CD4-positive, alpha-beta T cell (primary cell): ENCODE measurements around the gene CADM4. TPM values are rescaled to one million over a fixed set of nuclear protein-coding genes. Genes with fewer than 3 reads are reported as not detected.

Source experiments
- ATAC-seq: fragments of 200-7000 bp; cut with Tn5 transposase; one replicate; pipeline ENCODE4 v1.10.0; 2022; ENCODE audit warnings: mild to moderate bottlenecking; ENCODE audit not compliant: poor library complexity
- CTCF ChIA-PET: fragments of 350-600 bp; sonication (Branson Sonifier 250); formaldehyde crosslinking; loops from one replicate; lab custom pipeline; 2021; ENCODE audit warnings: antibody characterized with exemption, inconsistent platforms; lab: Charles Lee
- POLR2A ChIA-PET: fragments of 350-600 bp; sonication (Branson Sonifier 250); formaldehyde crosslinking; loops from one replicate; lab custom pipeline; 2021; ENCODE audit warnings: antibody characterized with exemption, inconsistent platforms; lab: Charles Lee
- DNase-seq, 14 experiments: peaks; one replicate each; pipeline ENCODE4 v3.0.0-alpha.2; 2013 to 2020; ENCODE audit warnings: mixed read lengths in 2 of 14
- H3K27ac ChIP-seq, 2 donors: one replicate each; pipeline versions ENCODE4 v1.5.1 to v1.7.0; 2013; ENCODE audit warnings: low read length in 2 of 2, low read depth in 1 of 2, mild to moderate bottlenecking in 1 of 2
- H3K27me3 ChIP-seq, 2 experiments: 1 replicate in 1 of 2; 2 replicates in 1 of 2; pipeline versions ENCODE4 v1.6.1 to v1.7.0; 2013; ENCODE audit warnings: low read length in 2 of 2, control low read depth in 1 of 2, mild to moderate bottlenecking in 1 of 2, moderate library complexity in 1 of 2; ENCODE audit not compliant: insufficient read depth in 2 of 2, control insufficient read depth in 1 of 2
- H3K36me3 ChIP-seq: one replicate; pipeline ENCODE4 v1.6.1; 2013; ENCODE audit warnings: low read length, control low read depth; ENCODE audit not compliant: insufficient read depth
- H3K4me1 ChIP-seq: one replicate; pipeline ENCODE4 v1.6.1; 2013; ENCODE audit warnings: low read length, control low read depth; ENCODE audit not compliant: insufficient read depth
- H3K4me3 ChIP-seq: one replicate; pipeline ENCODE4 v1.5.1; 2013; ENCODE audit warnings: mild to moderate bottlenecking, low read length, moderate library complexity
- H3K9me3 ChIP-seq, 2 experiments: 1 replicate in 1 of 2; 2 replicates in 1 of 2; pipeline versions ENCODE4 v1.6.1 to v1.7.0; 2013; ENCODE audit warnings: low read length in 2 of 2, mild to moderate bottlenecking in 2 of 2, control low read depth in 1 of 2, moderate library complexity in 1 of 2; ENCODE audit not compliant: control insufficient read depth in 1 of 2, insufficient read depth in 1 of 2
- H3K27ac Mint-ChIP-seq: one replicate; pipeline ENCODE4 v1.8.0; 2020; ENCODE audit warnings: mixed read lengths
- H3K27me3 Mint-ChIP-seq: one replicate; pipeline ENCODE4 v1.8.0; 2021; ENCODE audit warnings: mixed read lengths
- H3K36me3 Mint-ChIP-seq: one replicate; pipeline ENCODE4 v1.8.0; 2021; ENCODE audit warnings: low read depth, mixed read lengths
- H3K4me1 Mint-ChIP-seq: one replicate; pipeline ENCODE4 v1.8.0; 2021; ENCODE audit warnings: low read depth, mixed read lengths
- H3K4me3 Mint-ChIP-seq: one replicate; pipeline ENCODE4 v1.8.0; 2020; ENCODE audit warnings: mild to moderate bottlenecking, mixed read lengths
- H3K9me3 Mint-ChIP-seq: one replicate; pipeline ENCODE4 v1.8.0; 2020; ENCODE audit warnings: mixed read lengths
- CTCF ChIP-seq: fragments of 200-600 bp; IDR thresholded peaks from one replicate; pipeline ENCODE4 v1.8.0; 2022; ENCODE audit warnings: antibody characterized with exemption, mild to moderate bottlenecking
- intact Hi-C, 2 experiments: fragments of 100-400 bp; cut with DNase I in 1 of 2; cut with micrococcal nuclease in 1 of 2; formaldehyde crosslinking; loops; one replicate each; pipeline versions ENCODE4 v1.15.1 to v1.9.0; 2023 to 2025; cut with DNase I, micrococcal nuclease
- total RNA-seq, 174 experiments: library from RNA in 2 of 174; stranded (reverse) in 2 of 174; gene quantifications; one replicate each; pipeline ENCODE4 v1.2.3 and lab custom pipeline; 2021 to 2026

Gene CADM4
- total RNA-seq, 2 experiments from 2014 or later = 0.28 to 0.36 TPM

GRCh38 chr19:43622956-43623355 is 16.7 kb downstream of the CADM4 start:
- peaks cover 7% of the 10 kb centered on the region for H3K27me3 Mint-ChIP-seq
- no peak overlapping the region for H3K27ac Mint-ChIP-seq
- H3K4me1 Mint-ChIP-seq = peaks cover 50% of the 10 kb centered on the region
- no peak overlapping the region for H3K27ac ChIP-seq
- H3K4me3 ChIP-seq = no peak overlapping the region
- peaks cover 41% of the 10 kb centered on the region for H3K4me1 ChIP-seq
- peaks cover 0 to 6% of the 10 kb centered on the region in 2 experiments for H3K27me3 ChIP-seq
- H3K36me3 ChIP-seq = no peaks in the 10 kb centered on the region
- no peak for TF ChIP-seq CTCF
- H3K36me3 Mint-ChIP-seq = peaks cover 8% of the 10 kb centered on the region
- intact Hi-C loops = no loop called here
- H3K4me3 Mint-ChIP-seq = no peak overlapping the region
- peaks cover 0 to 4% of the 10 kb centered on the region in 2 experiments for H3K9me3 ChIP-seq
- ChIA-PET POLR2A (no interaction called here), CTCF (no interaction called here)
- DNase-seq = no peak
- H3K9me3 Mint-ChIP-seq = no peaks in the 10 kb centered on the region
- ATAC-seq = no peak

GRCh38 chr19:43622070-43622469 is 17.6 kb downstream of the CADM4 start:
- DNase-seq = no peak
- peaks cover 0 to 4% of the 10 kb centered on the region in 2 experiments for H3K9me3 ChIP-seq
- Mint-ChIP-seq H3K27ac (peak overlapping the region; percentile 70), H3K4me3 (no peak overlapping the region), H3K9me3 (no peaks in the 10 kb centered on the region), H3K27me3 (no peaks in the 10 kb centered on the region), H3K36me3 (peaks cover 8% of the 10 kb centered on the region), H3K4me1 (peaks cover 54% of the 10 kb centered on the region)
- no peak for ATAC-seq
- no peak overlapping the region for H3K4me3 ChIP-seq
- TF ChIP-seq CTCF = no peak
- ChIA-PET CTCF (interaction anchor here (1.4 kb wide), 1 partner anchor 46 kb away, joined by 3 read pairs; no protein-coding TSS in a partner anchor), POLR2A (no interaction called here)
- H3K36me3 ChIP-seq = no peaks in the 10 kb centered on the region
- peaks cover 0 to 5% of the 10 kb centered on the region in 2 experiments for H3K27me3 ChIP-seq
- no peak overlapping the region for H3K27ac ChIP-seq
- peaks cover 43% of the 10 kb centered on the region for H3K4me1 ChIP-seq
- intact Hi-C loops = no loop called here

GRCh38 chr19:43620061-43621001 is 19.3 kb downstream of the CADM4 start:
- peak overlapping the region; percentile 100 for H3K4me3 ChIP-seq
- Mint-ChIP-seq H3K36me3 (peaks cover 8% of the 10 kb centered on the region), H3K27me3 (no peaks in the 10 kb centered on the region), H3K4me3 (peak overlapping the region; percentile 98), H3K9me3 (no peaks in the 10 kb centered on the region), H3K4me1 (peaks cover 59% of the 10 kb centered on the region), H3K27ac (peak overlapping the region; percentile 98)
- H3K36me3 ChIP-seq = no peaks in the 10 kb centered on the region
- H3K27me3 ChIP-seq = no peaks in the 10 kb centered on the region
- CTCF ChIA-PET = no interaction called here
- POLR2A ChIA-PET = interaction anchor here (0.8 to 1.7 kb wide), 2 partner anchors 48 to 157 kb away, joined by 6 to 8 read pairs; no protein-coding TSS in a partner anchor
- H3K4me1 ChIP-seq = peaks cover 34% of the 10 kb centered on the region
- TF ChIP-seq CTCF = no peak
- DNase-seq (peak in 12 of 14 experiments; percentile 71 to 91 (median 82)), ATAC-seq (no peak)
- H3K27ac ChIP-seq = peak overlapping the region; percentile 91 to 92
- H3K9me3 ChIP-seq = no peaks in the 10 kb centered on the region
- intact Hi-C loops = no loop called here
